Upper lobe of left lung (tissue), 4 donors: ENCODE measurements around the gene CSF1R.

Experiments
- EP300 ChIP-seq, 4 donors: sonication (generic); formaldehyde crosslinking; IDR thresholded peaks; one replicate each; pipeline ENCODE4 v1.5.1; 2017; ENCODE audit warnings: antibody characterized with exemption in 4 of 4, control low read depth in 2 of 4
- POLR2A ChIP-seq, 4 donors: fragments of 450-650 bp; IDR thresholded peaks; one replicate each; pipeline ENCODE4 v1.5.1; 2016 to 2017; ENCODE audit warnings: antibody characterized with exemption in 4 of 4, mild to moderate bottlenecking in 2 of 4
- POLR2AphosphoS5 ChIP-seq, 2 donors: sonication (generic); formaldehyde crosslinking; IDR thresholded peaks; one replicate each; pipeline ENCODE4 v1.5.1; 2017; ENCODE audit warnings: antibody characterized with exemption in 2 of 2
- TF ChIP-seq, protein P1 (sequence below), 6 experiments: fragments of 450-650 bp in 4 of 6; fragments of 200-600 bp in 2 of 6; sonication (generic) in 2 of 6; IDR thresholded peaks; one replicate each; pipeline ENCODE4 v1.5.1; 2016 to 2019; ENCODE audit warnings: antibody characterized with exemption in 6 of 6

GRCh38 chr5:150073086-150073625, 13.2 kb downstream of the CSF1R start:
- TF ChIP-seq, protein P1, sequence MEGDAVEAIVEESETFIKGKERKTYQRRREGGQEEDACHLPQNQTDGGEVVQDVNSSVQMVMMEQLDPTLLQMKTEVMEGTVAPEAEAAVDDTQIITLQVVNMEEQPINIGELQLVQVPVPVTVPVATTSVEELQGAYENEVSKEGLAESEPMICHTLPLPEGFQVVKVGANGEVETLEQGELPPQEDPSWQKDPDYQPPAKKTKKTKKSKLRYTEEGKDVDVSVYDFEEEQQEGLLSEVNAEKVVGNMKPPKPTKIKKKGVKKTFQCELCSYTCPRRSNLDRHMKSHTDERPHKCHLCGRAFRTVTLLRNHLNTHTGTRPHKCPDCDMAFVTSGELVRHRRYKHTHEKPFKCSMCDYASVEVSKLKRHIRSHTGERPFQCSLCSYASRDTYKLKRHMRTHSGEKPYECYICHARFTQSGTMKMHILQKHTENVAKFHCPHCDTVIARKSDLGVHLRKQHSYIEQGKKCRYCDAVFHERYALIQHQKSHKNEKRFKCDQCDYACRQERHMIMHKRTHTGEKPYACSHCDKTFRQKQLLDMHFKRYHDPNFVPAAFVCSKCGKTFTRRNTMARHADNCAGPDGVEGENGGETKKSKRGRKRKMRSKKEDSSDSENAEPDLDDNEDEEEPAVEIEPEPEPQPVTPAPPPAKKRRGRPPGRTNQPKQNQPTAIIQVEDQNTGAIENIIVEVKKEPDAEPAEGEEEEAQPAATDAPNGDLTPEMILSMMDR (IDR thresholded peaks at IDR 0.05): no peak
- TF ChIP-seq POLR2AphosphoS5 (IDR thresholded peaks at IDR 0.05): no peak
- TF ChIP-seq POLR2A (IDR thresholded peaks at IDR 0.05): no peak
- no peak for TF ChIP-seq EP300 (IDR thresholded peaks at IDR 0.05)
